ENCODE data around the gene MAF.

The MAF gene

DNA sequence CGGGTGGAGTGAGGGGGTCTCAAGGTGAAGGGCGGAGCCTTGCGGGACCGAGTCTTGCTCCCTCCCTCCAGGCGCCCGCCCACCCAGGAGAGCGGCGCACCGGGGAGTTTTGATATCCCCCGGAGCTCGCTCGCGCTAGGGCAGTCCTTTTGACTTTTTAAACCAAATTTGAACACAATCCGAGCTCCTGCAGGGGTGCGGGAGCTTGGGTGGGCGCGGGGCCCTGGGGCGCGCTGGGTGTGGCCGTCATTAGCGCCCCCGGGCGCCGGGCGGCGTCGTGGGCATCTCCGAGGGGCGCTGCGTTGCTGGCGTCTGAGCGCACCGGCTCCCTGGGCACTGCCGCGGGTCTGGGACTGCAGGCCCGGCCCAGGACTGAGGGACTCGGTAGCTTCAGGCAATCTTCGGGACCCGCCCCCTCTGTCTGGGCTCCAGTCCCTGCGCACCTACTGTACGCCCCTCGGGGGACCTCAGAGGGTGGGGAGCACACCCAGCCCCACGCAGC is 10.9 kb downstream of the MAF start:
- Mint-ChIP-seq H3K4me1 (ENCODE audit: low read depth) (peaks cover 16% of the 10 kb centered on the region), H3K4me3 (peak overlapping the region; percentile 63), H3K9me3 (no peaks in the 10 kb centered on the region), H3K27ac (no peak overlapping the region), H3K27me3 (peaks cover 26% of the 10 kb centered on the region), H3K36me3 (ENCODE audit: low read depth) (peaks cover 17% of the 10 kb centered on the region)
- no peak for DNase-seq

- Mint-ChIP-seq H3K27ac (no peak overlapping the region), H3K36me3 (ENCODE audit: low read depth) (peaks cover 1% of the 10 kb centered on the region), H3K9me3 (no peaks in the 10 kb centered on the region), H3K4me3 (no peak overlapping the region), H3K4me1 (ENCODE audit: low read depth) (peaks cover 11% of the 10 kb centered on the region), H3K27me3 (peaks cover 30% of the 10 kb centered on the region)
- DNase-seq: no peak
Measured at GRCh38 chr16:79587897-79588296, 12.6 kb downstream of the MAF start.

DNA sequence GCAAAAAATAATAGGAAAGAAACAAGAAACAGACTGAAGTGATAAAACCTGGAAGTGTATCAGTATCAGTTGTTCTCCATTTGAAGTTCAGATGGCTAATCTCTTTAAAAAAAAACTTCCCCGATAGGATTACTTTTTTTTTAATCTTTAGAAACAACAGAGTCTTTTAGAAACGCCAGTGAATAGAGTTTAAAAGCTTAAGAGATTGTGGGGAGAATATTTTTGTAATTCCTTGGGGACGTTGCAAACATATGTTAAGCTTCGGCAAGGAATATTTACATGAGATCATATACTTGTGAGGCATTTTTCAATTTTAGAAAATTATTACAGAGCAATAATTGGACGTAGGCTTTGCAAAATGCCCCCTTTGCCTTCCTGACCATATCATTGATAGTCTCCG is 13.2 kb downstream of the MAF start:
- no peak for DNase-seq
- Mint-ChIP-seq H3K36me3 (ENCODE audit: low read depth) (no peaks in the 10 kb centered on the region), H3K27ac (no peak overlapping the region), H3K27me3 (peaks cover 32% of the 10 kb centered on the region), H3K9me3 (no peaks in the 10 kb centered on the region), H3K4me3 (no peak overlapping the region), H3K4me1 (ENCODE audit: low read depth) (peaks cover 11% of the 10 kb centered on the region)

DNA sequence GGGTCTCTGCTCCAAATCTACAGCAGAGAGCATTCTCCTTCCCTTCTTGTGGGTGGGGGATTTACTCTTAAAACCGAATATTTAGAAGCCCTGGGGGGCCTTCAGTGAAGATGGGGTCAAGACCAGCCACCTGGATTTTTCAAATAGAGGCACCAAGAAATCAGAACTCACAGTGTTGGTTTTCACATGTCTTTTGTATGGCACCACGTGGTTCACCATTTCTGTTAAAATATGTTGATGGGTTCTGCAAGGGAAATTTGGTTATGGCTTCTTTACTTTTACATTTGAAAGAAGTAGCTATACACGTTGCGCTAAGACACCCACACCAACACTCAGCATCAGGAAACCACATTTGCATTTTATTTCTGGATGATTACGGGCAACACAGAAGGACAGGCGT is 17.7 kb downstream of the MAF start:
- no peaks in the 10 kb centered on the region for H3K4me1 Mint-ChIP-seq (ENCODE audit: low read depth)
- H3K27me3 Mint-ChIP-seq: peaks cover 30% of the 10 kb centered on the region
- no peak overlapping the region for H3K27ac Mint-ChIP-seq
- H3K9me3 Mint-ChIP-seq: no peaks in the 10 kb centered on the region
- H3K4me3 Mint-ChIP-seq: no peak overlapping the region
- DNase-seq: no peak
- no peaks in the 10 kb centered on the region for H3K36me3 Mint-ChIP-seq (ENCODE audit: low read depth)

- Mint-ChIP-seq H3K4me3 (no peak overlapping the region), H3K27ac (no peak overlapping the region), H3K9me3 (no peaks in the 10 kb centered on the region), H3K4me1 (ENCODE audit: low read depth) (no peaks in the 10 kb centered on the region), H3K27me3 (peaks cover 41% of the 10 kb centered on the region), H3K36me3 (ENCODE audit: low read depth) (no peaks in the 10 kb centered on the region)
- DNase-seq: no peak
Measured at GRCh38 chr16:79580453-79581191, 19.9 kb downstream of the MAF start.

DNA sequence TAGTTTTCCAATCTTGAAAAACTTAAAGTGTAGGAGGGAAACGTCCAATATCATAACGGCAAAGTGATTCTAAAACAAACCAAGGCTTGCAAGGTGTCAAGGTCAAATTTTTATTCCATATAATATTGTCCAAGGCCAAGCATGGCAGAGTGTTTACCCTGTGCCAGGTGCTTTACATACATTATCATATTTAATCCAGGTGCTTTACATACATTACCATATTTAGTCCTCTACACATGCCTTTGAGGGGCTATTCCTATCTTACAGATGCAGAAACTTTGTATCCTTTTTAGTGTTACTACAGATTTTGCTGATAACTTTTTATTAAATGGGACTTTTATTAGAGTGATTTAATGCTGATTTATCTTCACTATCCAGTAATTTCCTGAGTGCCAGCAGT is 23.9 kb downstream of the MAF start:
- Mint-ChIP-seq H3K36me3 (ENCODE audit: low read depth) (no peaks in the 10 kb centered on the region), H3K9me3 (no peaks in the 10 kb centered on the region), H3K27me3 (peaks cover 44% of the 10 kb centered on the region), H3K27ac (no peak overlapping the region), H3K4me3 (no peak overlapping the region), H3K4me1 (ENCODE audit: low read depth) (no peaks in the 10 kb centered on the region)
- DNase-seq: no peak

GRCh38 chr16:79573884-79574283 is 26.7 kb downstream of the MAF start:
- Mint-ChIP-seq H3K27ac (no peak overlapping the region), H3K36me3 (ENCODE audit: low read depth) (no peaks in the 10 kb centered on the region), H3K9me3 (no peaks in the 10 kb centered on the region), H3K4me1 (ENCODE audit: low read depth) (no peaks in the 10 kb centered on the region), H3K27me3 (peaks cover 32% of the 10 kb centered on the region), H3K4me3 (no peak overlapping the region)
- DNase-seq: no peak

- Mint-ChIP-seq H3K4me3 (no peak overlapping the region), H3K27me3 (peaks cover 32% of the 10 kb centered on the region), H3K9me3 (no peaks in the 10 kb centered on the region), H3K36me3 (ENCODE audit: low read depth) (no peaks in the 10 kb centered on the region), H3K27ac (no peak overlapping the region), H3K4me1 (ENCODE audit: low read depth) (no peaks in the 10 kb centered on the region)
- no peak for DNase-seq
Measured at GRCh38 chr16:79573071-79573470, 27.5 kb downstream of the MAF start.

DNA sequence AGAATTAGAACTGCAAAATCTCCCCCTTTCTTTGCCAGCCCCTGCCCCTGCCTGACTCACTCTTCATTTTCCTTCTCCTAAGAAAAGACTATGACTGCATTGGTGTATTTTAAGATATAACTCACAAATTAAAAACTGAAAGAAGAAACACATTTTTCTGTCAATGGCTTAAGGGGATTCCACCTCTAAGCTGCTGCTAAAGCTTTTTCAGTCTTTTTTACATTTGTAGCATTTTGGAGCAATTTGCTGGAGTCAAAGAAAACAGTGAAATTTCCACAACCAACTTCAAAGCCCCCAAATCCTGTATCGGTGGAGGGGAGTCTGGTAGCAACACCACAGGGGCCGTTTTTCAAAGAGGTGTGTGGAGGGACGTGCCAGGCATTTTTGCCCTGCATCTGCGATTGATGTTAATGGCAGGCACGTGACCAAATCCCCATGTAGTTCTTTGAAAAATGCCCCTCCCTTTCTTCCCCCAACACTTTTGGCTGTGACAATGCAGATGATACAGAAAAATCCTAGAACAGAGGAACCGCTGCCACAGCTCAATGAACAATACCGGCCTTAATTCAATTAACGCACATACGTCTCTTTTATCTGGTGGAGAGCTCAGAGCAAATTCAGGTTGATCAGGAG is 28.5 kb downstream of the MAF start:
- no peaks in the 10 kb centered on the region for H3K4me1 Mint-ChIP-seq (ENCODE audit: low read depth)
- peaks cover 25% of the 10 kb centered on the region for H3K27me3 Mint-ChIP-seq
- H3K9me3 Mint-ChIP-seq: no peaks in the 10 kb centered on the region
- no peak overlapping the region for H3K27ac Mint-ChIP-seq
- no peak for DNase-seq
- no peaks in the 10 kb centered on the region for H3K36me3 Mint-ChIP-seq (ENCODE audit: low read depth)
- H3K4me3 Mint-ChIP-seq: no peak overlapping the region

DNA sequence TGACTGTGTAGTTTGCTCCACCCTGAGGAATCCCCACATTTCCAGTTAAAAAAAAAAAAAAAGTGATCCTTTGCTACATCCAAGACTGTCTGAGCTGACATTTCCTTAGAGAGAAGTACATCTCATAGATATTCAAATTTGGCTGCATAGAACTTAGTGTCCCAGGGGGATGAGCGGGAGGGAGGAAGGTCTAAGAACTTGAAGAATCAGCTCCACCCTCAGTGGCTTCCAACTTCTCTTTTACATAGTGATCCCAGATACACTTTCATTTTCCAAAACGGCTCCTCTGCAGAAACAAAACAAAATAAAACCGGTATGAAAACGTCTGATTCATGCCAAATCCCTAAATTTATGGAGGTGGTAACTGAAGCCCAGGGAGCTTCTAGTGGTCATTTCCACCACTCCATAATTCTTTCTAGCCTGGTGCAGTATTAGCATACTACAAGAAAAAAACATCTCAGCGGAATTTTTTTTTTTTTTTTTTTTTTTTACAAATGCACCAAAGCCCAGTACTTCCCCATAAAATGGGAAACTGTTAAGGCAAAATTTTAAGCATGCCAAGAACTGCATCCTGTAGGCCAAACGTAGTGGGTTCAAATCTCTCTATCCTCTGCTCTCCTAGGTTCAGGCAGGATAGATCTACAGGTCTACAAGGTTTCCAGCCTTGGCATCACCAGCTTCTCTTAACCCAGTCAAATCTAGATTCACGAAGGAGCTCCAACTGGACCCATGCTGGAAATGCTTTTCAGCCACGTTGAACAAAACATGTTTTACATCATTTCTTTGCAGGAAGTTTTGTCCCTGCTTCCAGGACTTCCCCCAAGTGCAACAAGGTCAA is 29.3 kb downstream of the MAF start:
- Mint-ChIP-seq H3K9me3 (no peaks in the 10 kb centered on the region), H3K4me3 (no peak overlapping the region), H3K4me1 (ENCODE audit: low read depth) (no peaks in the 10 kb centered on the region), H3K27me3 (peaks cover 18% of the 10 kb centered on the region), H3K36me3 (ENCODE audit: low read depth) (no peaks in the 10 kb centered on the region), H3K27ac (no peak overlapping the region)
- DNase-seq: no peak

DNA sequence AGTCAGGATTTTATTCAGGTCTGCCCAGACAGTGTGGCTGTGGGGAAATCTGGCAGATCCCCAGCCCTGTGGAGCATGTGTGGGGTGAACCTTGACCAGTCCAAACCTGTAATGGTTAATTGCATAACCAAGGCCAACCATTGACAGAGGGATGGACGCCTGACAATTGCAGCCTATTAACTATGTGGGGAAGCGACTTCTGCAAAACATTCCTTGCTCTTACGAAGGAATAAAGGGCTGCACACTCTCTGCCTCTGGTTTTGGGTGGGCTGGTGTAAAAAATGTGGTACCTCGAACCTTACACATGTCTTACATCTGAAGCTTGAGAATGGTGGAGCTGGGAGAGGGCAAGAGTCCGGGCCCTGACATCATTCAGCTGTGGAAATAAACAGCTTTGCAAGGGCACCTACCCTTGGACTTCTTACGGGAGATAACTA is 35.8 kb downstream of the MAF start:
- H3K9me3 Mint-ChIP-seq: no peaks in the 10 kb centered on the region
- H3K4me3 Mint-ChIP-seq: no peak overlapping the region
- H3K27me3 Mint-ChIP-seq: peaks cover 3% of the 10 kb centered on the region
- H3K4me1 Mint-ChIP-seq (ENCODE audit: low read depth): no peaks in the 10 kb centered on the region
- no peaks in the 10 kb centered on the region for H3K36me3 Mint-ChIP-seq (ENCODE audit: low read depth)
- H3K27ac Mint-ChIP-seq: no peak overlapping the region
- DNase-seq: no peak

DNA sequence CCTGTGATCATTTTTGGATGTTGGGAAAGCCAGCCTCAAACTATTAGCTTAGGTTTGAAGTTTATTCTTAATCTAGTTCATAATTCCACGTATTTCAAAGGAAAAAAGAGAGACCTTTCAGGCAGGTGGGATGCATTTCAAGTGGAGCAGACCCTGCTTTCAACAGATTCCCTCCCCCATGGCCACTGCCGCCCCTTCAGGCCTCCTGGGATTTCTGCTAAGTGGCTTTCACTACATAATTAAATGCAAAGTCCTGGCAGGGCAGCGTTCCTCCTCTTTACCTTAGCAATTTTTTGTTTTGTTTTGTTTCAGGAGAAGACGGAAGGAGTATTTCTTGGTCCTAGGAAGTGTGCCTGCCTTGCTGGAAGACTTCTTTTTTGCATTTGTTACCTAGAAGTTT is 36.6 kb downstream of the MAF start:
- Mint-ChIP-seq H3K9me3 (no peaks in the 10 kb centered on the region), H3K4me3 (no peak overlapping the region), H3K36me3 (ENCODE audit: low read depth) (no peaks in the 10 kb centered on the region), H3K4me1 (ENCODE audit: low read depth) (no peaks in the 10 kb centered on the region), H3K27me3 (peaks cover 3% of the 10 kb centered on the region), H3K27ac (no peak overlapping the region)
- DNase-seq: no peak

GRCh38 chr16:79562166-79562823 is 38.2 kb downstream of the MAF start:
- H3K9me3 Mint-ChIP-seq: no peaks in the 10 kb centered on the region
- no peak overlapping the region for H3K27ac Mint-ChIP-seq
- peaks cover 3% of the 10 kb centered on the region for H3K27me3 Mint-ChIP-seq
- H3K36me3 Mint-ChIP-seq (ENCODE audit: low read depth): no peaks in the 10 kb centered on the region
- no peak overlapping the region for H3K4me3 Mint-ChIP-seq
- H3K4me1 Mint-ChIP-seq (ENCODE audit: low read depth): no peaks in the 10 kb centered on the region
- DNase-seq: no peak

- H3K36me3 Mint-ChIP-seq (ENCODE audit: low read depth): no peaks in the 10 kb centered on the region
Measured at GRCh38 chr16:79561729-79562128, 38.8 kb downstream of the MAF start.

More at GRCh38 chr16:79561729-79562128, 38.8 kb downstream of the MAF start:
- no peak overlapping the region for H3K27ac Mint-ChIP-seq
- no peak overlapping the region for H3K4me3 Mint-ChIP-seq
- H3K9me3 Mint-ChIP-seq: no peaks in the 10 kb centered on the region
- DNase-seq: no peak
- H3K4me1 Mint-ChIP-seq (ENCODE audit: low read depth): no peaks in the 10 kb centered on the region
- peaks cover 3% of the 10 kb centered on the region for H3K27me3 Mint-ChIP-seq

Measured in activated T-cell treated with anti-CD3 and anti-CD28 coated beads, Interleukin-2, amount 50 U/mL, for 24 hours (primary cell).